Loucy (cell line): ENCODE measurements around the gene ADARB2.

Experiments
- H2AFZ ChIP-seq: fragments of 200-600 bp; sonication (generic); 2 replicates; pipeline ENCODE4 v1.6.0; 2016; ENCODE audit warnings: antibody characterized with exemption, mild to moderate bottlenecking, low read length, moderate library complexity
- H3F3A ChIP-seq: fragments of 200-600 bp; 2 replicates; pipeline ENCODE4 v1.6.0; 2016; ENCODE audit warnings: antibody characterized with exemption, low read depth, mild to moderate bottlenecking
- H3K27me3 ChIP-seq: fragments of 200-600 bp; sonication (generic); 2 replicates; pipeline ENCODE4 v1.6.1; 2014; ENCODE audit warnings: low read length, mild to moderate bottlenecking; ENCODE audit not compliant: insufficient read depth, poor library complexity, severe bottlenecking
- H3K36me3 ChIP-seq: fragments of 200-600 bp; sonication (generic); 2 replicates; pipeline ENCODE4 v1.6.1; 2016; ENCODE audit warnings: low read length; ENCODE audit not compliant: insufficient read depth
- H3K4me1 ChIP-seq: fragments of 200-600 bp; sonication (generic); 2 replicates; pipeline ENCODE4 v1.5.1; 2014; ENCODE audit warnings: low read length, mild to moderate bottlenecking; ENCODE audit not compliant: insufficient read depth, poor library complexity, severe bottlenecking
- H3K4me2 ChIP-seq: fragments of 200-600 bp; sonication (generic); 2 replicates; pipeline ENCODE4 v1.6.0; 2014; ENCODE audit warnings: antibody characterized with exemption, low read length, low read depth, mild to moderate bottlenecking; ENCODE audit not compliant: poor library complexity, severe bottlenecking
- H3K4me3 ChIP-seq: fragments of 200-600 bp; sonication (generic); 2 replicates; pipeline ENCODE4 v1.5.1; 2014; ENCODE audit warnings: low read length, mild to moderate bottlenecking, mixed read lengths; ENCODE audit not compliant: poor library complexity, severe bottlenecking
- H3K79me2 ChIP-seq: fragments of 200-600 bp; sonication (generic); 2 replicates; pipeline ENCODE4 v1.6.1; 2014; ENCODE audit warnings: low read length; ENCODE audit not compliant: insufficient read depth
- H3K9ac ChIP-seq: fragments of 200-600 bp; sonication (generic); 2 replicates; pipeline ENCODE4 v1.6.0; 2014; ENCODE audit warnings: mild to moderate bottlenecking, low read depth, low read length, moderate library complexity; ENCODE audit not compliant: poor library complexity, severe bottlenecking
- H3K9me2 ChIP-seq: fragments of 200-600 bp; sonication (generic); replicated peaks from 2 replicates; pipeline ENCODE4 v1.6.1; 2016; ENCODE audit warnings: low read depth, low read length, mixed read lengths
- H3K9me3 ChIP-seq: fragments of 200-600 bp; sonication (generic); 2 replicates; pipeline ENCODE4 v1.6.1; 2014; ENCODE audit warnings: mild to moderate bottlenecking, antibody characterized with exemption, low read length, low read depth; ENCODE audit not compliant: insufficient read depth
- H4K20me1 ChIP-seq: fragments of 200-600 bp; sonication (generic); 2 replicates; pipeline ENCODE4 v1.6.0; 2014; ENCODE audit warnings: antibody characterized with exemption, low read length, mild to moderate bottlenecking; ENCODE audit not compliant: insufficient read depth, poor library complexity, severe bottlenecking
- EZH2phosphoT487 ChIP-seq: fragments of 200-600 bp; IDR thresholded peaks from 2 replicates; pipeline ENCODE4 v1.6.1; 2018; ENCODE audit warnings: antibody characterized with exemption, mild to moderate bottlenecking, moderate library complexity, borderline replicate concordance
- TF ChIP-seq, protein P1 (sequence below): fragments of 200-600 bp; sonication (generic); conservative IDR thresholded peaks from 2 replicates; pipeline ENCODE4 v1.5.1; 2014; ENCODE audit warnings: mild to moderate bottlenecking, antibody characterized with exemption, low read length

ADARB2 gene

DNA sequence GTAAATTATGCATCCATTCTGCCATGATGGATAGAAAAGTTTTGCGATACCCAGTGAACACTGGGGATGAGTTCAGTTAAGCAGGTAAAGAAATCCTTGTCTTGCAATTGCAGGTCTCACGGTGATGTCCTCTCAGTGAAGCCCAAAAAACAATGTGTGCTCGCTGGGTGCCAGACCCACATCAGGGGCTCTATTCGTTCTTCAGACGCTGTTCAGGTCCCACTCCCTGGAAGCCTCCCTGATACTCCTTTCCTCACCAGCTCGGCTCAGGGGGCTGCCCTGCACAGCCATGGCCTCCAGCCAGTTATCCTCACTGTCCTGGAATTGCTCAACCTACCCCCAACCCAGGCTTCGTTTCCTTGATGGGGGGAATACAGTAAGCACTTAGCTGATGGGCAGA, 323.5 kb downstream of the ADARB2 start:
- Histone ChIP-seq H3K4me2 (no peak overlapping the region), H3K4me1 (peaks cover 15% of the 10 kb centered on the region), H3K9me3 (no peaks in the 10 kb centered on the region)

DNA sequence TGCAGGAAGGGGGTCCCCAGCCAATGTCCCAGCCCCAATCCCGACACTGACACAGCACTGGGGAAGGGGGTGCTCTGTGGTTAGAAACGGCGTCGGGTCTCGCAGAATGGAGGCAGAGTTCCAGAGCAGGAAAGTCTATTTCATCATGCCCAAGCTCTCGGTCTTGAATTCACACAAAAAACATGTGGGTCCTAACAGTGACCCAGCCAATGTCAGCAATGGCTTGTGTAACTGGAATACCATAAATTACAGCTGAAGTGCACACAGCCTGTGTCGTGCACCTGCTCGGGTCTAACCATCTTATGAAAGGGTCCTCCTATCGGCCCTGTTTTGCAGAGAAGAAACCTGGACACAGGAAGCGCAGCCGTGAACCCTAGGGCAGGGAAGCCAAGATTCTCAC, 324.1 kb downstream of the ADARB2 start:
- Histone ChIP-seq H2AFZ (no peak overlapping the region), H3K79me2 (no peaks in the 10 kb centered on the region), H3K9ac (no peak overlapping the region), H3K4me2 (no peak overlapping the region), H3K4me1 (peaks cover 15% of the 10 kb centered on the region), H3K4me3 (no peak overlapping the region), H3K9me3 (no peaks in the 10 kb centered on the region), H3F3A (no peaks in the 10 kb centered on the region), H3K9me2 (no peaks in the 10 kb centered on the region), H3K36me3 (no peaks in the 10 kb centered on the region), H4K20me1 (no peaks in the 10 kb centered on the region), H3K27me3 (no peaks in the 10 kb centered on the region)
- TF ChIP-seq, protein P1, sequence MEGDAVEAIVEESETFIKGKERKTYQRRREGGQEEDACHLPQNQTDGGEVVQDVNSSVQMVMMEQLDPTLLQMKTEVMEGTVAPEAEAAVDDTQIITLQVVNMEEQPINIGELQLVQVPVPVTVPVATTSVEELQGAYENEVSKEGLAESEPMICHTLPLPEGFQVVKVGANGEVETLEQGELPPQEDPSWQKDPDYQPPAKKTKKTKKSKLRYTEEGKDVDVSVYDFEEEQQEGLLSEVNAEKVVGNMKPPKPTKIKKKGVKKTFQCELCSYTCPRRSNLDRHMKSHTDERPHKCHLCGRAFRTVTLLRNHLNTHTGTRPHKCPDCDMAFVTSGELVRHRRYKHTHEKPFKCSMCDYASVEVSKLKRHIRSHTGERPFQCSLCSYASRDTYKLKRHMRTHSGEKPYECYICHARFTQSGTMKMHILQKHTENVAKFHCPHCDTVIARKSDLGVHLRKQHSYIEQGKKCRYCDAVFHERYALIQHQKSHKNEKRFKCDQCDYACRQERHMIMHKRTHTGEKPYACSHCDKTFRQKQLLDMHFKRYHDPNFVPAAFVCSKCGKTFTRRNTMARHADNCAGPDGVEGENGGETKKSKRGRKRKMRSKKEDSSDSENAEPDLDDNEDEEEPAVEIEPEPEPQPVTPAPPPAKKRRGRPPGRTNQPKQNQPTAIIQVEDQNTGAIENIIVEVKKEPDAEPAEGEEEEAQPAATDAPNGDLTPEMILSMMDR = no peak
- no peak for TF ChIP-seq EZH2phosphoT487

More for the DNA sequence above, 323.5 kb downstream of the ADARB2 start:
- H3K9ac ChIP-seq = no peak overlapping the region
- H3F3A ChIP-seq = no peaks in the 10 kb centered on the region
- H3K36me3 ChIP-seq = no peaks in the 10 kb centered on the region
- no peaks in the 10 kb centered on the region for H4K20me1 ChIP-seq
- H2AFZ ChIP-seq = no peak overlapping the region
- no peak overlapping the region for H3K4me3 ChIP-seq
- H3K9me2 ChIP-seq = no peaks in the 10 kb centered on the region
- no peaks in the 10 kb centered on the region for H3K27me3 ChIP-seq
- TF ChIP-seq EZH2phosphoT487 = no peak
- TF ChIP-seq, protein P1 = no peak
- H3K79me2 ChIP-seq = no peaks in the 10 kb centered on the region

DNA sequence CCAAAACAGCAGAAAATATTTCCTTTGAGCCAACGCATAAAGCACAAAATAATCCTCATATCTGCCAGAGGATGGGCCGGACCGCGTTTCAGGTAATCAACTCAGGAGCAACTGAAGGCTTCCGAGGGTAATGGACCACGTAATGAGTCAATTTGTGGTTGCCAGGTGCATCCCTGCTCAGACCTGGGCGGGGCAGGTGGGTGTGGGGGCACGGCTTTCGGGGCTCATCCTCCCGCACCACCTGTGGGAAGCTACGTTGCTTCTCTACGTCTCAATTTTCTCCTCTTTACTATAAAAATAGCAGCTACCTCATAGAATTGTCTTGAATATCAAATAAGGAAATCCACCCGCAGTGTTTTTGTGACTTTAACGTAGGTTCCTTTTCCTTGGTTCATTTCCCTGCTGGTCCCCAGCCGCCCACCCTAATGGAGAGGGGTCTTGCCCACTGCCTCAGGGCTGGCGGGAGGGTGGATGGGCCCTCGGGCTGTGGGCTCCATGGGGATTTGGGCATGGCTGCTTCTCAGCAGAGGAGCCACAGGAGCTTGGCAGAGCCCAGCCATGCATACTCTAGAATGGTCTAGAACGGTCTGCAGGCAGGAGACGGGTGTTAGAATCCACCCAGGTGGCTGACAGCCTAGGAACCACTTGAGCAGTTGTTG, 324.7 kb downstream of the ADARB2 start:
- no peaks in the 10 kb centered on the region for H3F3A ChIP-seq
- H3K36me3 ChIP-seq = no peaks in the 10 kb centered on the region
- H3K9ac ChIP-seq = no peak overlapping the region
- H4K20me1 ChIP-seq = no peaks in the 10 kb centered on the region
- H3K4me2 ChIP-seq = no peak overlapping the region
- H3K9me2 ChIP-seq = no peaks in the 10 kb centered on the region
- TF ChIP-seq, protein P1 = no peak
- no peak for TF ChIP-seq EZH2phosphoT487
- H2AFZ ChIP-seq = no peak overlapping the region
- no peaks in the 10 kb centered on the region for H3K79me2 ChIP-seq
- H3K4me1 ChIP-seq = peaks cover 13% of the 10 kb centered on the region
- no peak overlapping the region for H3K4me3 ChIP-seq
- no peaks in the 10 kb centered on the region for H3K27me3 ChIP-seq
- no peaks in the 10 kb centered on the region for H3K9me3 ChIP-seq
